GM12878 (cell line): ENCODE data around the gene NRM. TPM values are rescaled to one million over a fixed set of nuclear protein-coding genes. Genes with fewer than 3 reads are reported as not detected.

ENCODE experiments used
- ATAC-seq: fragments of 200-7000 bp; cut with Tn5 transposase; 3 replicates; pipeline ENCODE4 v1.9.1; 2020; ENCODE audit warnings: mild to moderate bottlenecking, moderate library complexity
- BruUV-seq: library from RNA; stranded (reverse); fragments of 400-500 nt; replicated peaks from 2 replicates; lab custom pipeline; 2021; lab: Mats Ljungman, UMichigan
- CTCF ChIA-PET: fragments of 300-600 bp; sonication (Branson Sonifier 250); formaldehyde crosslinking; extraction: SDS; loops from one replicate; lab custom pipeline; 2021; ENCODE audit warnings: inconsistent platforms; lab: Yijun Ruan, JAX
- POLR2A ChIA-PET: fragments of 350-600 bp; formaldehyde crosslinking; extraction: SDS; loops from one replicate; lab custom pipeline; 2021; ENCODE audit warnings: inconsistent platforms; lab: Charles Lee
- RAD21 ChIA-PET: fragments of 300-600 bp; sonication (Branson Sonifier 250); formaldehyde crosslinking; loops from one replicate; lab custom pipeline; 2023; ENCODE audit warnings: antibody characterized with exemption; ENCODE audit not compliant: unreplicated experiment; lab: Charles Lee
- SMC1A ChIA-PET: fragments of 300-600 bp; sonication (Branson Sonifier 250); formaldehyde crosslinking; loops from one replicate; lab custom pipeline; 2023; ENCODE audit not compliant: unreplicated experiment, uncharacterized antibody; lab: Charles Lee
- DNase-seq: peaks from one replicate; pipeline ENCODE4 v3.0.0-alpha.2; 2011; ENCODE audit warnings: low read depth, low spot score
- FAIRE-seq: peaks from 3 replicates; lab custom pipeline; 2011; peaks lifted over from hg19 to GRCh38; lab: Jason Lieb, UNC
- H2AFZ ChIP-seq: 2 replicates; pipeline ENCODE4 v1.6.0; 2011; ENCODE audit warnings: low read depth, low read length, control low read depth; ENCODE audit not compliant: control insufficient read depth
- H3K27ac ChIP-seq: 2 replicates; pipeline ENCODE4 v1.5.1; 2011; ENCODE audit warnings: control low read depth; ENCODE audit not compliant: control insufficient read depth, insufficient read depth
- H3K27me3 ChIP-seq, 2 experiments: replicated peaks in 1 of 2; 2 replicates each; pipeline versions ENCODE4 v1.6.0 to v1.6.1; 2011; ENCODE audit warnings: low read length in 1 of 2; ENCODE audit not compliant: control insufficient read depth in 2 of 2, insufficient read depth in 2 of 2
- H3K36me3 ChIP-seq, 2 experiments: 2 replicates each; pipeline ENCODE4 v1.5.1; 2011; ENCODE audit warnings: low read length in 1 of 2; ENCODE audit not compliant: control insufficient read depth in 2 of 2, insufficient read depth in 2 of 2
- H3K4me1 ChIP-seq: 2 replicates; pipeline ENCODE4 v1.6.1; 2011; ENCODE audit warnings: mild to moderate bottlenecking, low read length, moderate library complexity, mixed read lengths; ENCODE audit not compliant: control insufficient read depth, insufficient read depth
- H3K4me2 ChIP-seq: 2 replicates; pipeline ENCODE4 v1.6.0; 2011; ENCODE audit warnings: control low read depth; ENCODE audit not compliant: control insufficient read depth, insufficient read depth
- H3K4me3 ChIP-seq: fragments of 200-600 bp; sonication (generic); 2 replicates; pipeline ENCODE4 v1.5.1; 2016
- H3K79me2 ChIP-seq: 2 replicates; pipeline ENCODE4 v1.6.0; 2011; ENCODE audit warnings: low read length; ENCODE audit not compliant: control insufficient read depth, insufficient read depth
- H3K9ac ChIP-seq: 2 replicates; pipeline ENCODE4 v1.8.0; 2011; ENCODE audit warnings: low read length, control low read depth, mixed read lengths; ENCODE audit not compliant: control insufficient read depth, insufficient read depth
- H3K9me3 ChIP-seq: replicated peaks from 3 replicates; pipeline ENCODE4 v1.5.1; 2011; ENCODE audit warnings: mild to moderate bottlenecking, low read length; ENCODE audit not compliant: control insufficient read depth, insufficient read depth
- H4K20me1 ChIP-seq: 2 replicates; pipeline ENCODE4 v1.6.0; 2011; ENCODE audit not compliant: control insufficient read depth, insufficient read depth
- BRCA1 ChIP-seq: IDR thresholded peaks from 2 replicates; pipeline ENCODE4 v1.6.1; 2011; ENCODE audit warnings: low read depth, low read length, improper control_type of control experiment
- ETV6 ChIP-seq, 2 experiments: fragments of 450-650 bp in 1 of 2; IDR thresholded peaks in 1 of 2; conservative IDR thresholded peaks in 1 of 2; 2 replicates each; pipeline ENCODE4 v1.6.1; 2014; ENCODE audit warnings: antibody characterized with exemption in 1 of 2, borderline replicate concordance in 1 of 2, low read depth in 1 of 2, mild to moderate bottlenecking in 1 of 2, moderate library complexity in 1 of 2
- HDGF ChIP-seq: fragments of 450-650 bp; IDR thresholded peaks from 2 replicates; pipeline ENCODE4 v1.6.1; 2016; ENCODE audit warnings: antibody characterized with exemption
- IRF4 ChIP-seq: IDR thresholded peaks from 2 replicates; pipeline ENCODE4 v1.6.1; 2011; ENCODE audit warnings: low read depth, low read length
- MTA2 ChIP-seq: fragments of 450-650 bp; IDR thresholded peaks from 2 replicates; pipeline ENCODE4 v1.6.1; 2016; ENCODE audit warnings: low read depth, mild to moderate bottlenecking, moderate library complexity
- MYC ChIP-seq: IDR thresholded peaks from 2 replicates; pipeline ENCODE4 v1.6.1; 2011; ENCODE audit warnings: mild to moderate bottlenecking, low read length, moderate library complexity, inconsistent platforms; ENCODE audit not compliant: insufficient read depth, insufficient replicate concordance, insufficient read length, severe bottlenecking
- PAX5 ChIP-seq: IDR thresholded peaks from 2 replicates; pipeline ENCODE4 v1.6.1; 2011; ENCODE audit warnings: low read depth, low read length, borderline replicate concordance
- POLR2AphosphoS2 ChIP-seq: IDR thresholded peaks from 2 replicates; pipeline ENCODE4 v1.6.1; 2011; ENCODE audit warnings: low read depth, mild to moderate bottlenecking, low read length, improper control_type of control experiment, moderate library complexity
- RAD21 ChIP-seq: IDR thresholded peaks from 2 replicates; pipeline ENCODE4 v1.6.1; 2011; ENCODE audit warnings: mild to moderate bottlenecking, low read depth, low read length, moderate library complexity; ENCODE audit not compliant: insufficient read depth
- RB1 ChIP-seq: fragments of 450-650 bp; formaldehyde crosslinking; IDR thresholded peaks from 2 replicates; pipeline ENCODE4 v1.6.1; 2017; ENCODE audit warnings: mild to moderate bottlenecking, borderline replicate concordance
- SUZ12 ChIP-seq: fragments of 200-600 bp; sonication (generic); IDR thresholded peaks from one replicate; pipeline ENCODE4 v1.6.1; 2018; ENCODE audit warnings: antibody characterized with exemption, mild to moderate bottlenecking; ENCODE audit not compliant: unreplicated experiment
- TCF7 ChIP-seq: IDR thresholded peaks from 2 replicates; pipeline ENCODE4 v1.6.1; 2014; ENCODE audit warnings: antibody characterized with exemption, borderline replicate concordance
- ZNF217 ChIP-seq: fragments of 450-650 bp; IDR thresholded peaks from 2 replicates; pipeline ENCODE4 v1.6.1; 2017; ENCODE audit warnings: antibody characterized with exemption, mild to moderate bottlenecking
- ZSCAN29 ChIP-seq: fragments of 450-650 bp; IDR thresholded peaks from 2 replicates; pipeline ENCODE4 v1.6.1; 2017; ENCODE audit warnings: mild to moderate bottlenecking, moderate library complexity
- WGBS: methylation state at CpG from one replicate; pipeline ENCODE4 v1.1.6; 2016; ENCODE audit warnings: low lambda C conversion rate; ENCODE audit not compliant: insufficient replicate concordance, insufficient coverage; ENCODE audit errors: missing lambda C conversion rate; 5-methylcytosine and 5-hydroxymethylcytosine counted together
- in situ Hi-C: fragments of 300-500 bp; cut with MboI; formaldehyde crosslinking; loops from 9 replicates; pipeline ENCODE4 v1.14.3; 2018; ENCODE audit warnings: mixed read lengths
- intact Hi-C: fragments of 100-400 bp; cut with micrococcal nuclease; formaldehyde crosslinking; loops from one replicate; pipeline ENCODE4 v1.14.2; 2022; ENCODE audit not compliant: unreplicated experiment
- polyA plus RNA-seq, 11 experiments: library from polyadenylated mRNA; depleted of rRNA in 4 of 11; unstranded in 6 of 11; stranded (reverse) in 5 of 11; fragments of >200 nt; fragmentation: Nextera tagmentation in 4 of 11; fragmentation: Illumina TruSeq in 1 of 11; extraction: Ambion mirVana in 4 of 11; extraction: Trizol in 1 of 11; gene quantifications; 1 replicate in 1 of 11; 2 replicates in 10 of 11; pipeline versions ENCODE4 v1.2.1 to v1.2.3, GENCODE V29; 2011 to 2016; ENCODE audit warnings: inconsistent platforms in 2 of 11, missing spikeins in 2 of 11, low read depth in 1 of 11
- total RNA-seq, 4 experiments: library from RNA; depleted of rRNA in 3 of 4; stranded (reverse); fragments of >200 nt in 3 of 4; fragmentation: Illumina TruSeq in 1 of 4; extraction: Trizol in 1 of 4; gene quantifications; 2 replicates each; pipeline versions ENCODE4 v1.2.1 to v1.2.3, GENCODE V29; 2013 to 2021
- TF ChIP-seq, protein P1 (sequence below): fragments of 450-650 bp; IDR thresholded peaks from 2 replicates; pipeline ENCODE4 v1.6.1; 2017; ENCODE audit warnings: low read depth, mild to moderate bottlenecking, moderate library complexity
- TF ChIP-seq, protein P2 (sequence below): IDR thresholded peaks from 2 replicates; pipeline ENCODE4 v1.6.1; 2012; ENCODE audit warnings: low read depth, low read length, improper control_type of control experiment
- TF ChIP-seq, protein P3 (sequence below): fragments of 450-650 bp; formaldehyde crosslinking; IDR thresholded peaks from 2 replicates; pipeline ENCODE4 v1.5.0; 2022; ENCODE audit warnings: mild to moderate bottlenecking, missing genetic modification characterization
- TF ChIP-seq, protein P4 (sequence below): IDR thresholded peaks from 2 replicates; pipeline ENCODE4 v1.6.1; 2011; ENCODE audit warnings: low read depth, mild to moderate bottlenecking, low read length, moderate library complexity, borderline replicate concordance; ENCODE audit errors: extremely low read depth

NRM gene
- total and polyA plus RNA-seq, 10 of the 15 experiments (the other 5 are each of a cell fraction or from before 2014, with no cell fraction given) = 15.4 to 46.7 (median 29.0) TPM

DNA sequence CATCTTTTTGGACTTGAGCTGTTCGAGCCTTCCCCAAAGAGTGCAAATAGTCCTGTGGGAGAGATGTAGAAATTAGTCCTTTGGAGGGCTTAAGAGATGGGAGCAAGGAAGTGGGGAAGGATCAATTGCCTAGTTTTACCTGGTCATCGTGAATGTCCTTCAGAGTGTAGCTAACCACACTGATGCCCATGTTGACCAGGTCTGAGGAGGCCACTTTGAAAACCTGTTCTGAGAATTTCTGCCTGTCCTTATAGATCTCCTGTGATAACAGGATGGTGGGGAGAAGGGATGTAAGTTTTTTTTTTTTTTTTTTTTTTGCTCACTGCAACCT is 49.7 kb upstream of the NRM start:
- SMC1A ChIA-PET = interaction anchor here (0.7 to 10.0 kb wide), 7 partner anchors 9 to 138 kb away, joined by 3 to 122 read pairs (median 4); no protein-coding TSS in a partner anchor
- no peak for ATAC-seq
- Histone ChIP-seq H3K4me2 (peak overlapping the region; percentile 20), H3K27me3 (no peaks in the 10 kb centered on the region), H3K36me3 (peaks cover 6 to 12% of the 10 kb centered on the region in 2 experiments), H3K4me3 (no peak overlapping the region), H3K4me1 (peaks cover 43% of the 10 kb centered on the region), H2AFZ (no peak overlapping the region), H3K79me2 (peaks cover 37% of the 10 kb centered on the region), H3K9ac (no peak overlapping the region), H3K9me3 (peaks cover 5% of the 10 kb centered on the region; the same call in 2 of the 3 replicates), H3K27ac (no peak overlapping the region), H4K20me1 (no peaks in the 10 kb centered on the region)
- intact Hi-C loops (no loop called here), in situ Hi-C loops (no loop called here)
- no peak for FAIRE-seq
- DNase-seq = no peak
- RAD21 ChIA-PET = interaction anchor here (1.4 to 2.1 kb wide), 3 partner anchors 17 to 82 kb away, joined by 4 to 6 read pairs (median 5); no protein-coding TSS in a partner anchor
- CTCF ChIA-PET = interaction anchor here (0.9 to 2.0 kb wide), 6 partner anchors 9 to 173 kb away, joined by 3 to 6 read pairs (median 4); no protein-coding TSS in a partner anchor
- POLR2A ChIA-PET = interaction anchor here (0.7 to 9.4 kb wide), 7 partner anchors 10 to 82 kb away, joined by 3 to 89 read pairs (median 5); partner anchors contain the start of gene MDC1
- TF ChIP-seq RB1 (no peak), PAX5 (no peak), SUZ12 (no peak), IRF4 (no peak), POLR2AphosphoS2 (no peak), MTA2 (no peak), ETV6 (conservative IDR thresholded peaks at IDR 0.05 in 1 of 2, IDR thresholded peaks at IDR 0.05 in 1 of 2; ENCODE audit: borderline replicate concordance in 1 of 2, low read depth in 1 of 2) (no peak), HDGF (no peak), ZSCAN29 (no peak), BRCA1 (no peak), RAD21 (no peak), ZNF217 (no peak), MYC (no peak), TCF7 (no peak)
- TF ChIP-seq, protein P1, sequence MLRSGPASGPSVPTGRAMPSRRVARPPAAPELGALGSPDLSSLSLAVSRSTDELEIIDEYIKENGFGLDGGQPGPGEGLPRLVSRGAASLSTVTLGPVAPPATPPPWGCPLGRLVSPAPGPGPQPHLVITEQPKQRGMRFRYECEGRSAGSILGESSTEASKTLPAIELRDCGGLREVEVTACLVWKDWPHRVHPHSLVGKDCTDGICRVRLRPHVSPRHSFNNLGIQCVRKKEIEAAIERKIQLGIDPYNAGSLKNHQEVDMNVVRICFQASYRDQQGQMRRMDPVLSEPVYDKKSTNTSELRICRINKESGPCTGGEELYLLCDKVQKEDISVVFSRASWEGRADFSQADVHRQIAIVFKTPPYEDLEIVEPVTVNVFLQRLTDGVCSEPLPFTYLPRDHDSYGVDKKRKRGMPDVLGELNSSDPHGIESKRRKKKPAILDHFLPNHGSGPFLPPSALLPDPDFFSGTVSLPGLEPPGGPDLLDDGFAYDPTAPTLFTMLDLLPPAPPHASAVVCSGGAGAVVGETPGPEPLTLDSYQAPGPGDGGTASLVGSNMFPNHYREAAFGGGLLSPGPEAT = no peak
- TF ChIP-seq, protein P2, sequence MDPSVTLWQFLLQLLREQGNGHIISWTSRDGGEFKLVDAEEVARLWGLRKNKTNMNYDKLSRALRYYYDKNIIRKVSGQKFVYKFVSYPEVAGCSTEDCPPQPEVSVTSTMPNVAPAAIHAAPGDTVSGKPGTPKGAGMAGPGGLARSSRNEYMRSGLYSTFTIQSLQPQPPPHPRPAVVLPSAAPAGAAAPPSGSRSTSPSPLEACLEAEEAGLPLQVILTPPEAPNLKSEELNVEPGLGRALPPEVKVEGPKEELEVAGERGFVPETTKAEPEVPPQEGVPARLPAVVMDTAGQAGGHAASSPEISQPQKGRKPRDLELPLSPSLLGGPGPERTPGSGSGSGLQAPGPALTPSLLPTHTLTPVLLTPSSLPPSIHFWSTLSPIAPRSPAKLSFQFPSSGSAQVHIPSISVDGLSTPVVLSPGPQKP = no peak
- TF ChIP-seq, protein P3, sequence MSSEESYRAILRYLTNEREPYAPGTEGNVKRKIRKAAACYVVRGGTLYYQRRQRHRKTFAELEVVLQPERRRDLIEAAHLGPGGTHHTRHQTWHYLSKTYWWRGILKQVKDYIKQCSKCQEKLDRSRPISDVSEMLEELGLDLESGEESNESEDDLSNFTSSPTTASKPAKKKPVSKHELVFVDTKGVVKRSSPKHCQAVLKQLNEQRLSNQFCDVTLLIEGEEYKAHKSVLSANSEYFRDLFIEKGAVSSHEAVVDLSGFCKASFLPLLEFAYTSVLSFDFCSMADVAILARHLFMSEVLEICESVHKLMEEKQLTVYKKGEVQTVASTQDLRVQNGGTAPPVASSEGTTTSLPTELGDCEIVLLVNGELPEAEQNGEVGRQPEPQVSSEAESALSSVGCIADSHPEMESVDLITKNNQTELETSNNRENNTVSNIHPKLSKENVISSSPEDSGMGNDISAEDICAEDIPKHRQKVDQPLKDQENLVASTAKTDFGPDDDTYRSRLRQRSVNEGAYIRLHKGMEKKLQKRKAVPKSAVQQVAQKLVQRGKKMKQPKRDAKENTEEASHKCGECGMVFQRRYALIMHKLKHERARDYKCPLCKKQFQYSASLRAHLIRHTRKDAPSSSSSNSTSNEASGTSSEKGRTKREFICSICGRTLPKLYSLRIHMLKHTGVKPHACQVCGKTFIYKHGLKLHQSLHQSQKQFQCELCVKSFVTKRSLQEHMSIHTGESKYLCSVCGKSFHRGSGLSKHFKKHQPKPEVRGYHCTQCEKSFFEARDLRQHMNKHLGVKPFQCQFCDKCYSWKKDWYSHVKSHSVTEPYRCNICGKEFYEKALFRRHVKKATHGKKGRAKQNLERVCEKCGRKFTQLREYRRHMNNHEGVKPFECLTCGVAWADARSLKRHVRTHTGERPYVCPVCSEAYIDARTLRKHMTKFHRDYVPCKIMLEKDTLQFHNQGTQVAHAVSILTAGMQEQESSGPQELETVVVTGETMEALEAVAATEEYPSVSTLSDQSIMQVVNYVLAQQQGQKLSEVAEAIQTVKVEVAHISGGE = no peak
- TF ChIP-seq, protein P4, sequence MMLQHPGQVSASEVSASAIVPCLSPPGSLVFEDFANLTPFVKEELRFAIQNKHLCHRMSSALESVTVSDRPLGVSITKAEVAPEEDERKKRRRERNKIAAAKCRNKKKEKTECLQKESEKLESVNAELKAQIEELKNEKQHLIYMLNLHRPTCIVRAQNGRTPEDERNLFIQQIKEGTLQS = no peak
- no TSS peak for BruUV-seq
- 100% methylated on average over 2 of the region's 2 CpGs for WGBS
